GM12892 (cell line): ENCODE data around the gene LRRC31.

Experiments used
- POLR2A ChIP-seq: IDR thresholded peaks from 2 replicates; pipeline ENCODE4 v1.6.1; 2011; ENCODE audit warnings: low read depth, low read length, control low read depth
- POLR2AphosphoS5 ChIP-seq: IDR thresholded peaks from 2 replicates; pipeline ENCODE4 v1.6.1; 2011; ENCODE audit warnings: low read depth, low read length, control low read depth
- TAF1 ChIP-seq: IDR thresholded peaks from 2 replicates; pipeline ENCODE4 v1.6.1; 2011; ENCODE audit warnings: low read depth, mild to moderate bottlenecking, control low read depth, low read length, borderline replicate concordance

DNA sequence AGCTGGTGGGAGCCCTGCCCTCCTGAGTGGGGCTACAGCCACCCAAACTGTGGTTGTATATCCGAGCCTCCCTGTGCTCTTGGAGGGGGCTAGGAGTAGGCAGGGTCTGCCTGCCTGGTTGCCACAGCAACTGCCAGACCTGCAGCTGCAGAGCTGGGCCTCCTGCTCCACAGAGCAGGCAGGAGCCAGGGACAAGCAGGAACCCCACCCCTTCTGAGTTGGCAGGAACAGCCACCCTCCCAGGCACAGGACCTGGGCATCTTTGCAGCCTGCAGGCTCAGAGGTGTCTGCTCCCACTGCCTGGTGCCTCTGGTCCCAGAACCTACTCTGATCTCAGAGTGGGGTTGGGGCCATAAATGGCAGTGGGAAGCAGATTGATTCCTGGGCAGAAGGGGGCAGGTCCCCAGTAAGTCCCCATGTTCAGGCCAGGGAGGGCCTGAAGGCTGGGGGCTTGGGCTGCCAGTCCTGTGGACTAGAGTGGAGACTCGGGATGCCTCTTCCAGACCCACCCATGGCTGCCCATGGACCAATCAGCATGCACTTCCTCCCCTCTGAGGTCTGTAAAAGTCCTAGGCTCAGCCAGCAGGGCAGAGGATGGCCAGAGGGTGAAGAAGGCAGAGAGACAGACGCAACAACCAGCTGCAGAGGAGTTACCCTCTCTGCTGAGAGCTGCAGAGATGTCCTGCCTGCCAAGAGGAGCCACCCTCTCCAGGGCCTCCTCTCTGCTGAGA is 10.3 kb upstream of the LRRC31 start:
- TF ChIP-seq POLR2A (no peak), TAF1 (no peak), POLR2AphosphoS5 (no peak)
